ENCODE measurements around the gene VWA8.

GRCh38 chr13:41622432-41623429, 338.2 kb downstream of the VWA8 start:
- no peak for TF ChIP-seq CTCF (conservative IDR thresholded peaks at IDR 0.05)
- TF ChIP-seq ZFX (IDR thresholded peaks at IDR 0.05): no peak

Measured in C4-2B (cell line).